HG03196 (cell line): ENCODE measurements around the gene CSN1S1.
"Not testable (repeated sequence)": the region's sequence is repeated elsewhere in the genome, so short reads cannot be mapped to it uniquely, and the experiment has no call there.

Source experiments
- ATAC-seq: cut with Tn5 transposase; IDR thresholded peaks from one replicate; pipeline ENCODE4 v1.9.1; 2021; ENCODE audit not compliant: unreplicated experiment

The CSN1S1 gene, protein sequence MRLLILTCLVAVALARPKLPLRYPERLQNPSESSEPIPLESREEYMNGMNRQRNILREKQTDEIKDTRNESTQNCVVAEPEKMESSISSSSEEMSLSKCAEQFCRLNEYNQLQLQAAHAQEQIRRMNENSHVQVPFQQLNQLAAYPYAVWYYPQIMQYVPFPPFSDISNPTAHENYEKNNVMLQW

GRCh38 chr4:69930768-69931167, at the start of gene CSN1S1:
TSS of gene CSN1S1 (plus strand) at chr4:69931068. CDS start at chr4:69932556, 1,488 bp downstream.
- ATAC-seq = no peak

- ATAC-seq = peak; percentile 89
These were observed 49.6 kb upstream of the CSN1S1 start for GRCh38 chr4:69881173-69881773.

DNA sequence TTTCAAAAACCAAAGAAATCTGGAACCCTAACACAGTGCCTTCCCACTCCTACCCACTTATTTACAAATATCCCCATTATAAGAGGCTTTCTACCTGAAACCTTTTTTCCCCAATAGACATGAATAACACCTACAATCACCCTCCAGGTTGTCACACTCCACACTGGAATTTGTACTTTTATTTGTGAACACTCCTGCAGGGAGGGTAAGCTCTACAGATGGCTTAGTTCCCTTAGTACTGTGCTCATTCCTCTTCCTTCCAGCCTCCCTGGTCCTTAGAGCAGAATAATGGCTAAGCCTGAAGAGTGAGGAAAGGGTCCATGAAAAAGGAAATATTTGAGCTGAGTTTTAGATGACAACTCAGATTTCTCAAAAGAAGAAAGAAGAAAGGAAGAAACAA, 48.7 kb upstream of the CSN1S1 start:
- no peak for ATAC-seq

DNA sequence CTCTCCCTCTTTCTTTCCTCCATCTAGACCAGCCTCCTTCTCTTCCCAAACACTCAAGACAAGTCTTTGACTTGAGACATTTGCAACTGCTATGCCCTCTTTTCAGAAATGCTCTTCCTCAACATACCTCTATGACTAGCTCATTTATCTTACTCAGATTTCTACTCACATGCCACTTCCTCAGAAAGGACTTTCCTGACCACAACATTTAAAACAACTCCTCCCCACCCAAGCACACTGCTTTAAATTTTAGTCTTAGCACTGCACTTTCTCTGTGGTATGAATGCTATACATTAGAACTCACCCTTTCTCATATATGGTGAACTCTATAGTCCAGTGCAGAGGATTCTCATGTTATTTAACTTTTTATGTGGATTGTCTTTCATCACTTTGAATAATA, 42.5 kb upstream of the CSN1S1 start:
- ATAC-seq = no peak

DNA sequence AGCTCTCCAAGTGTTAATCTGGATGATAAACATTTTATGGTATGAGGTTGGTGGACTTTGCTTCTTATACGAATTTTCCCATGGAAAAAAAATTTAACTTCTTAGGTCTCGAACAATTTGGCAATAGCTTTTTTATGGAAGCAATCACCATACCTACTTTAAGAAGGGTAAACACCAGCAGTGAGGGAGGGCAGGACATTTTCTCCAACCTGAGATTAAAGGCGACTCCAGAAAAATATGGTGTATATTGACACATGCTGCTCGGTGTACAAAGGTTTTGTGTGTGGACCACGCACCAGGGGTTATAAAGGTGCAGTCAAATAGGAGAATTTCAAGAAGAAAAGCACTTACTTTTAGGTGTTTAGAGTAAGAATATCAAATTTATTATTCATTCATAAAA, 36.7 kb upstream of the CSN1S1 start:
- no peak for ATAC-seq

DNA sequence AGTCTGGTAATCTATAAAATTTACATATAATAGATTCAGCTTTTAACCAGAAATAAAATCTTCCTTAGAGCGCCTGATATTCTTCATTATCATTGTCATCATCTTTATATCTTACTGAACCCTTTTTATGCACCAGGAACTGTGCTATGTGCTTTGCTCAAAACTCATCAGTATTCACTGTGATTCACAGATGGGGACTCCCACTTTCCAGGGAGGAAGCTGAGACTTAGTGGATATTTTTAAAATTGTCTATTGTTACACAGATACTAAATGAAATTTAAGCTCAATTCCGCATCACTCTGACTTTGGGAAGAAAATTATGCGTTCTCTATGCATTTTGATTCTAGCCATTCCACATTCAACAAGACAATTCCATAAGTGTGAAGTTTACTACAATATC, 36.1 kb upstream of the CSN1S1 start:
- ATAC-seq = no peak

GRCh38 chr4:69896530-69897116, 34.2 kb upstream of the CSN1S1 start:
- no peak for ATAC-seq

- no peak for ATAC-seq
These were observed 23.7 kb upstream of the CSN1S1 start for GRCh38 chr4:69907151-69907550.

GRCh38 chr4:69909195-69909594, 21.7 kb upstream of the CSN1S1 start:
- no peak for ATAC-seq

- peak; percentile 65 for ATAC-seq
These were observed 20.7 kb upstream of the CSN1S1 start for GRCh38 chr4:69910016-69910782.

DNA sequence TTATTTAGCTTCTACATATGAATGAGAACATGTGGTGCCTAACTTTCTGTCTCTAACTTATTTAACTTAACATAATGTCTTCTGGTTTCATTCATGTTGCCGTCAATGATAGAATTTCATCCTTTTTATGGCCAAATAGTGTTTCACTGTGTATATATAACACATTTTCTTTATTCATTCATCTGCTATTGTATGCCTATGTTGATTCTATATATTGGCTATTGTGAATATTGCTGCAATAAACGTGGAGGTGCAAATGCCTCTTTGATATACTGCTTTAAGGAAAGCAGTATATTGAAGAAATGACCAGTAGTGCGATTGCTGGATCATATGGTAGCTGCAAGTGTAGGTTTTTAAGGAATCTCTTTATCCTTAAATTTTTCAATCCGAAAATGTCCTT, 10.0 kb upstream of the CSN1S1 start:
- no peak for ATAC-seq

- not testable (repeated sequence) for ATAC-seq
These were observed 7.0 kb upstream of the CSN1S1 start for GRCh38 chr4:69923782-69924410.

- no peak for ATAC-seq
These were observed 3.3 kb downstream of the CSN1S1 start for GRCh38 chr4:69934150-69934549.

DNA sequence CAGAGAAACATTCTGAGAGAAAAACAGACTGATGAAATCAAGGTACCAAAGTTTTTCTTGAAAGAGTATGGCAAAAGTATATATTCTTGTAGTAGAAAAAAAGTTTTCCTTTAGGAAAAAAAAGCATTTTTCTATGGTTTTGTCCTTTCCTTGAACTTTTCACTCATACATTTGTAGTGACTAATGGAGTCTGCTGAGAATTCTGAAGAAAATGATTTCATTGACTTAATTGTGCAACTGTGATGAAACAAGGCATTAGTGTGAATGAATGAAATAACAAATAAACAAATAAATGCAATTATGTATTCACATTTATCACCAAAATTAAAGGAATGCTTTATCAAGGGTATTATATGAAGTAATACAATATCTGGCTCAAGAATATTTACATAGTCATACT, 5.7 kb downstream of the CSN1S1 start:
- no peak for ATAC-seq

GRCh38 chr4:69951602-69952001, 20.7 kb downstream of the CSN1S1 start:
- ATAC-seq = no peak

GRCh38 chr4:69957209-69957608, 26.3 kb downstream of the CSN1S1 start:
- ATAC-seq = no peak

DNA sequence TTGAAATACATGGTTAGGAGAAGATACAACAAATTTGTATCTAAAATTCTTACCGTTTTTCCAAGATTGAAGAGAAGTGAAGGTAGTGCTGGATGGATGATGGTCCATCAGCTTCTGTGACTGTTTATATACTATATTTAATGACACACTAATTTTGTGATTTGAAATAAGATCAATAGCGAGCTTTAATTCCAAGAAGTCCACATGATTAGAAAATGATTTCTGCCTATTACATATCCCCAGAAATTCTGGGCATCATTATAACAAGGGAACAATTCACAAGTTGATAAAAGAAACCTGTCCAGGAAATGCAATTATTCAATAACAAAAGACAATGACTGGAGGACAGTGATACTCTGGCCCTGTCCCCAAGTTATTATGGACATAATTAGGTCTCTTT, 34.8 kb downstream of the CSN1S1 start, which contains the start of gene CSN2:
CSN2 (minus strand) TSS at position 101 of the 400 bp plus-strand sequence. CDS start 4,733 bp downstream, outside the sequence.
- ATAC-seq = no peak

GRCh38 chr4:69970071-69970470, 39.2 kb downstream of the CSN1S1 start:
- ATAC-seq = no peak

- no peak for ATAC-seq
These were observed 43.8 kb downstream of the CSN1S1 start for GRCh38 chr4:69974631-69975030.

GRCh38 chr4:69977582-69977981, 46.7 kb downstream of the CSN1S1 start:
- ATAC-seq = no peak

GRCh38 chr4:69984030-69984443, 53.2 kb downstream of the CSN1S1 start:
- no peak for ATAC-seq
